OCI-LY7 (cell line): Measurements from ENCODE around the gene GPHN. TPM values are rescaled to one million over a fixed set of nuclear protein-coding genes. Genes with fewer than 3 reads are reported as not detected.

Experiments
- BruUV-seq: library from RNA; stranded (reverse); fragments of 400-500 nt; replicated peaks from 2 replicates; lab custom pipeline; 2021; lab: Mats Ljungman, UMichigan
- CTCF ChIA-PET: fragments of 300-600 bp; sonication (Branson Sonifier 250); formaldehyde crosslinking; loops from one replicate; lab custom pipeline; 2022; ENCODE audit warnings: antibody characterized with exemption; ENCODE audit not compliant: unreplicated experiment; lab: Charles Lee
- POLR2A ChIA-PET: fragments of 300-600 bp; sonication (Branson Sonifier 250); formaldehyde crosslinking; loops from one replicate; lab custom pipeline; 2022; ENCODE audit warnings: antibody characterized with exemption; lab: Charles Lee
- DNase-seq: peaks from one replicate; pipeline ENCODE4 v3.0.0-alpha.2; 2015; ENCODE audit warnings: low spot score
- H2AFZ ChIP-seq: fragments of 200-600 bp; sonication (generic), shearing (Covaris generic); 2 replicates; pipeline ENCODE4 v1.6.1; 2014; ENCODE audit warnings: mild to moderate bottlenecking, antibody characterized with exemption, low read length, moderate library complexity
- H3K27ac ChIP-seq: fragments of 200-600 bp; sonication (generic); 2 replicates; pipeline ENCODE4 v1.5.1; 2014; ENCODE audit warnings: mixed run types, low read depth, mild to moderate bottlenecking, moderate library complexity, low read length, inconsistent platforms; ENCODE audit not compliant: poor library complexity, severe bottlenecking
- H3K36me3 ChIP-seq: fragments of 200-600 bp; sonication (generic); 2 replicates; pipeline ENCODE4 v1.6.1; 2014; ENCODE audit warnings: mild to moderate bottlenecking, antibody characterized with exemption, low read length, moderate library complexity, mixed read lengths; ENCODE audit not compliant: insufficient read depth
- H3K4me1 ChIP-seq: fragments of 200-600 bp; sonication (generic); 2 replicates; pipeline ENCODE4 v1.5.1; 2014; ENCODE audit warnings: mild to moderate bottlenecking, low read length; ENCODE audit not compliant: insufficient read depth, poor library complexity, severe bottlenecking
- H3K4me2 ChIP-seq: fragments of 200-600 bp; sonication (generic); 2 replicates; pipeline ENCODE4 v1.6.1; 2014; ENCODE audit warnings: mild to moderate bottlenecking, low read length
- H3K4me3 ChIP-seq: fragments of 200-600 bp; sonication (generic); 2 replicates; pipeline ENCODE4 v1.5.1; 2014; ENCODE audit warnings: mild to moderate bottlenecking, low read depth, low read length; ENCODE audit not compliant: poor library complexity, severe bottlenecking
- H3K79me2 ChIP-seq: fragments of 200-600 bp; sonication (generic); 2 replicates; pipeline ENCODE4 v1.6.1; 2016; ENCODE audit warnings: low read depth, mild to moderate bottlenecking, low read length, moderate library complexity, mixed read lengths; ENCODE audit not compliant: insufficient read depth
- H3K9me2 ChIP-seq: fragments of 200-600 bp; sonication (generic); 2 replicates; pipeline ENCODE4 v1.6.1; 2016; ENCODE audit warnings: mild to moderate bottlenecking, low read length, mixed read lengths; ENCODE audit not compliant: insufficient read depth
- H3K9me3 ChIP-seq: fragments of 200-600 bp; sonication (generic); 2 replicates; pipeline ENCODE4 v1.6.1; 2014; ENCODE audit warnings: mild to moderate bottlenecking, mixed run types, low read length, mixed read lengths
- H4K20me1 ChIP-seq: fragments of 200-600 bp; sonication (generic); 2 replicates; pipeline ENCODE4 v1.6.1; 2014; ENCODE audit warnings: mild to moderate bottlenecking, antibody characterized with exemption, low read length, moderate library complexity, mixed read lengths; ENCODE audit not compliant: insufficient read depth
- CTCF ChIP-seq: fragments of 200-600 bp; sonication (generic); conservative IDR thresholded peaks from 2 replicates; pipeline ENCODE4 v1.5.1; 2014; ENCODE audit warnings: mild to moderate bottlenecking, antibody characterized with exemption, low read length, moderate library complexity, mixed read lengths
- EZH2phosphoT487 ChIP-seq: fragments of 200-600 bp; sonication (generic); IDR thresholded peaks from 2 replicates; pipeline ENCODE4 v1.6.1; 2018; ENCODE audit warnings: low read depth, borderline replicate concordance, mild to moderate bottlenecking, mixed run types, antibody characterized with exemption, low read length, moderate library complexity, mixed read lengths
- intact Hi-C: fragments of 100-400 bp; cut with micrococcal nuclease; formaldehyde crosslinking; loops from one replicate; pipeline ENCODE4 v1.10.0; 2022; ENCODE audit not compliant: unreplicated experiment
- total RNA-seq, 2 experiments: library from RNA; depleted of rRNA in 1 of 2; stranded (reverse); fragments of >200 nt in 1 of 2; shearing (Covaris generic) in 1 of 2; gene quantifications; 2 replicates each; pipeline ENCODE4 v1.2.3, GENCODE V29; 2014 to 2022

The GPHN gene
- total RNA-seq, 2 experiments from 2014 or later: not detected

GRCh38 chr14:67050896-67051295 is 542.9 kb downstream of the GPHN start:
- Histone ChIP-seq H2AFZ (no peak overlapping the region), H4K20me1 (no peaks in the 10 kb centered on the region), H3K9me3 (no peaks in the 10 kb centered on the region), H3K27ac (no peak overlapping the region), H3K4me1 (no peaks in the 10 kb centered on the region), H3K4me3 (no peak overlapping the region), H3K36me3 (no peaks in the 10 kb centered on the region), H3K9me2 (no peaks in the 10 kb centered on the region), H3K4me2 (no peak overlapping the region), H3K79me2 (no peaks in the 10 kb centered on the region)
- BruUV-seq: no TSS peak
- intact Hi-C loops: no loop called here
- ChIA-PET CTCF (interaction anchor here (0.7 kb wide), 1 partner anchor 75 kb away, joined by 3 read pairs; no protein-coding TSS in a partner anchor), POLR2A (no interaction called here)
- DNase-seq: no peak
- TF ChIP-seq CTCF (no peak), EZH2phosphoT487 (no peak)

GRCh38 chr14:67056684-67057083 is 548.7 kb downstream of the GPHN start:
- TF ChIP-seq EZH2phosphoT487 (no peak), CTCF (no peak)
- no peaks in the 10 kb centered on the region for H3K79me2 ChIP-seq
- no peak overlapping the region for H3K4me3 ChIP-seq
- no peak overlapping the region for H2AFZ ChIP-seq
- intact Hi-C loops: no loop called here
- ChIA-PET POLR2A (no interaction called here), CTCF (no interaction called here)
- H3K9me3 ChIP-seq: no peaks in the 10 kb centered on the region
- H4K20me1 ChIP-seq: no peaks in the 10 kb centered on the region
- DNase-seq: no peak
- no peaks in the 10 kb centered on the region for H3K36me3 ChIP-seq
- no peak overlapping the region for H3K4me2 ChIP-seq
- no peaks in the 10 kb centered on the region for H3K9me2 ChIP-seq
- no peaks in the 10 kb centered on the region for H3K4me1 ChIP-seq
- H3K27ac ChIP-seq: no peak overlapping the region
- BruUV-seq: no TSS peak

GRCh38 chr14:67059596-67059995 is 551.6 kb downstream of the GPHN start:
- Histone ChIP-seq H3K4me1 (no peaks in the 10 kb centered on the region), H3K9me2 (no peaks in the 10 kb centered on the region), H3K9me3 (no peaks in the 10 kb centered on the region), H2AFZ (no peak overlapping the region), H3K4me3 (no peak overlapping the region), H3K79me2 (no peaks in the 10 kb centered on the region), H4K20me1 (no peaks in the 10 kb centered on the region), H3K27ac (no peak overlapping the region), H3K36me3 (no peaks in the 10 kb centered on the region), H3K4me2 (no peak overlapping the region)
- ChIA-PET CTCF (no interaction called here), POLR2A (interaction anchor here (1.0 kb wide), 1 partner anchor 9 kb away, joined by 3 read pairs; no protein-coding TSS in a partner anchor)
- TF ChIP-seq CTCF (no peak), EZH2phosphoT487 (no peak)
- intact Hi-C loops: no loop called here
- no TSS peak for BruUV-seq
- DNase-seq: no peak
